Neuronal stem cell (in vitro differentiated cells): ENCODE results near the gene MTA1. TPM values are rescaled to one million over a fixed set of nuclear protein-coding genes. Genes with fewer than 3 reads are reported as not detected.
A peak's percentile ranks its signal among the peaks of the same experiment; 100 is the strongest.

Source experiments
- DNase-seq: peaks from one replicate; pipeline ENCODE4 v3.0.0-alpha.2; 2013; ENCODE audit warnings: low spot score
- H2AFZ ChIP-seq: one replicate; pipeline ENCODE4 v1.6.1; 2013; ENCODE audit warnings: mild to moderate bottlenecking, low read length, inconsistent platforms
- H2AK5ac ChIP-seq: 2 replicates; pipeline ENCODE4 v1.6.1; 2013; ENCODE audit warnings: low read depth, mild to moderate bottlenecking, inconsistent platforms, low read length, moderate library complexity, mixed read lengths
- H2BK120ac ChIP-seq: 2 replicates; pipeline ENCODE4 v1.6.1; 2013; ENCODE audit warnings: low read depth, mild to moderate bottlenecking, inconsistent platforms, low read length, moderate library complexity, mixed read lengths
- H2BK12ac ChIP-seq: one replicate; pipeline ENCODE4 v1.6.1; 2013; ENCODE audit warnings: low read length, inconsistent platforms
- H2BK15ac ChIP-seq: 2 replicates; pipeline ENCODE4 v1.6.1; 2013; ENCODE audit warnings: mild to moderate bottlenecking, low read length, inconsistent platforms, mixed read lengths
- H2BK5ac ChIP-seq: one replicate; pipeline ENCODE4 v1.6.1; 2013; ENCODE audit warnings: inconsistent platforms, mild to moderate bottlenecking, low read length, moderate library complexity
- H3K14ac ChIP-seq: one replicate; pipeline ENCODE4 v1.6.1; 2013; ENCODE audit warnings: low read length, inconsistent platforms
- H3K18ac ChIP-seq: 2 replicates; pipeline ENCODE4 v1.6.1; 2013; ENCODE audit warnings: low read length, inconsistent platforms
- H3K23ac ChIP-seq: 2 replicates; pipeline ENCODE4 v1.6.1; 2013; ENCODE audit warnings: low read depth, mild to moderate bottlenecking, mixed read lengths, low read length, inconsistent platforms; ENCODE audit not compliant: poor library complexity
- H3K27ac ChIP-seq: replicated peaks from 3 replicates; pipeline ENCODE4 v1.5.1; 2013; ENCODE audit warnings: low read length, inconsistent platforms
- H3K27me3 ChIP-seq, 3 experiments: 2 replicates each; pipeline ENCODE4 v1.6.1; 2013; ENCODE audit warnings: low read length in 3 of 3, mild to moderate bottlenecking in 2 of 3, inconsistent platforms in 1 of 3, low read depth in 1 of 3, mixed read lengths in 1 of 3, moderate library complexity in 1 of 3; ENCODE audit not compliant: control insufficient read depth in 3 of 3, insufficient read depth in 3 of 3
- H3K36me3 ChIP-seq, 2 donors: replicated peaks in 1 of 2; 2 replicates each; pipeline ENCODE4 v1.6.1; 2013; ENCODE audit warnings: low read length in 2 of 2; ENCODE audit not compliant: control insufficient read depth in 2 of 2, insufficient read depth in 2 of 2
- H3K4ac ChIP-seq: 2 replicates; pipeline ENCODE4 v1.6.1; 2013; ENCODE audit warnings: inconsistent platforms, mild to moderate bottlenecking, low read length, moderate library complexity
- H3K4me1 ChIP-seq, 2 donors: 1 replicate in 1 of 2; 2 replicates in 1 of 2; pipeline ENCODE4 v1.6.1; 2013; ENCODE audit warnings: low read length in 2 of 2, low read depth in 1 of 2; ENCODE audit not compliant: control insufficient read depth in 2 of 2, insufficient read depth in 1 of 2
- H3K4me2 ChIP-seq: one replicate; pipeline ENCODE4 v1.6.1; 2013; ENCODE audit warnings: mild to moderate bottlenecking, low read length, inconsistent platforms; ENCODE audit not compliant: insufficient read depth, poor library complexity, severe bottlenecking
- H3K4me3 ChIP-seq, 2 donors: 2 replicates each; pipeline ENCODE4 v1.5.1; 2013; ENCODE audit warnings: low read length in 2 of 2, mild to moderate bottlenecking in 2 of 2, inconsistent platforms in 1 of 2, moderate library complexity in 1 of 2
- H3K79me1 ChIP-seq: one replicate; pipeline ENCODE4 v1.6.1; 2013; ENCODE audit warnings: low read depth, mild to moderate bottlenecking, inconsistent platforms, low read length, moderate library complexity
- H3K9ac ChIP-seq: one replicate; pipeline ENCODE4 v1.6.1; 2013; ENCODE audit warnings: mild to moderate bottlenecking, low read depth, low read length, inconsistent platforms; ENCODE audit not compliant: poor library complexity
- H3K9me3 ChIP-seq, 2 donors: replicated peaks in 1 of 2; 2 replicates each; pipeline versions ENCODE3 to v1.6.1; 2013; ENCODE audit warnings: low read length in 2 of 2, mild to moderate bottlenecking in 2 of 2, inconsistent platforms in 1 of 2, low read depth in 1 of 2, mixed read lengths in 1 of 2, moderate library complexity in 1 of 2; ENCODE audit not compliant: control insufficient read depth in 2 of 2, insufficient read depth in 1 of 2
- H4K8ac ChIP-seq: one replicate; pipeline ENCODE4 v1.6.1; 2013; ENCODE audit warnings: low read depth, mild to moderate bottlenecking, inconsistent platforms, low read length, moderate library complexity
- H4K91ac ChIP-seq: one replicate; pipeline ENCODE4 v1.6.1; 2013; ENCODE audit warnings: low read length, low read depth, mild to moderate bottlenecking, inconsistent platforms; ENCODE audit not compliant: poor library complexity
- WGBS, 2 donors: extraction: QIAGEN DNeasy Blood & Tissue Kit; methylation state at CpG; one replicate each; pipeline ENCODE4 v1.1.7; 2013; ENCODE audit warnings: missing lambda C conversion rate in 2 of 2, mixed read lengths in 1 of 2; ENCODE audit not compliant: insufficient read length in 2 of 2, insufficient replicate concordance in 1 of 2; ENCODE audit errors: extremely low coverage in 2 of 2; 5-methylcytosine and 5-hydroxymethylcytosine counted together
- polyA plus RNA-seq, 2 experiments: library from polyadenylated mRNA; stranded (reverse); fragments of 200-250 nt; gene quantifications; one replicate each; pipeline ENCODE4 v1.2.3, GENCODE V29; 2013

MTA1 gene
- 199 TPM for polyA plus RNA-seq (2013, experiment 1 of 2)
- polyA plus RNA-seq (2013, experiment 2 of 2) = 194 TPM

GRCh38 chr14:105419195-105420091, at the start of gene MTA1:
Gene MTA1, plus strand, starts transcription at chr14:105419827. Its CDS starts 209 bp downstream, at chr14:105420036.
- peak within 1 kb of the TSS; percentile 93 for H2AFZ ChIP-seq
- H3K23ac ChIP-seq = peak within 1 kb of the TSS; percentile 91
- no CpG with 5 or more reads among the region's 96 CpGs for WGBS, 2 donors
- H3K27ac ChIP-seq = peak within 1 kb of the TSS; percentile 27
- H4K8ac ChIP-seq = peak within 1 kb of the TSS; percentile 43
- H2BK120ac ChIP-seq = peak within 1 kb of the TSS; percentile 81
- H2BK12ac ChIP-seq = peak within 1 kb of the TSS; percentile 24
- H3K4me3 ChIP-seq = peak within 1 kb of the TSS; percentile 72 to 89
- peak within 1 kb of the TSS; percentile 95 for H3K18ac ChIP-seq
- H3K4me1 ChIP-seq = peaks cover 21 to 24% of the 10 kb centered on the region in 2 donors
- H3K14ac ChIP-seq = peak within 1 kb of the TSS; percentile 82
- peak within 1 kb of the TSS; percentile 58 for H2BK15ac ChIP-seq
- H3K4me2 ChIP-seq = peak within 1 kb of the TSS; percentile 89
- H3K36me3 ChIP-seq = peaks cover 6 to 28% of the 10 kb centered on the region in 2 donors
- peak within 1 kb of the TSS; percentile 11 for H4K91ac ChIP-seq
- peak; percentile 31 for DNase-seq
- peak within 1 kb of the TSS; percentile 100 for H2AK5ac ChIP-seq
- H3K9ac ChIP-seq = peak within 1 kb of the TSS; percentile 92
- H2BK5ac ChIP-seq = peak within 1 kb of the TSS; percentile 96
- no peaks in the 10 kb centered on the region for H3K27me3 ChIP-seq
- peaks cover 0 to 5% of the 10 kb centered on the region in 2 donors for H3K9me3 ChIP-seq
- H3K79me1 ChIP-seq = peaks cover 17% of the 10 kb centered on the region
- peak within 1 kb of the TSS; percentile 97 for H3K4ac ChIP-seq

DNA sequence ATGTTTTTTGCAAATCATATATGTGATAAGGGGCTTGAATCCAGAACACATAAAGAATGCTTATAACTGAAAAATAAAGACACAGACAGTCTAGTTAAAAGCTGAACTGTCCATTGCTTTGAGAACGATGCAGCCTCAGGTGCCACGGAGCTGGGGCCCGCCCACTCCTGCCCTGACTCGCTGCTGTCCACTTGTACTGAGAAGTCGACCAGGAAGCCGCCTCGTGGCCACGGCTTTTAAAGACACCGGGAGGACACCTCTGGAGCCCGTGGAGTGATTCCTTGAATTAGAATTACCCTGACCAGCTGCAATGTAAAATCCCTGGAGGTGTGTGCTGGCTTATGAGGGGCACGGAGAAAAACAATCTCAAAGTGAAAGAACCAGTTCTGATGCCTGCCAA, 45.2 kb upstream of the MTA1 start:
- WGBS, 2 donors = no CpG with 5 or more reads among the region's 11 CpGs
- Histone ChIP-seq H2AK5ac (no peak overlapping the region), H3K14ac (no peak overlapping the region), H3K27ac (no peak overlapping the region), H3K4me2 (no peak overlapping the region), H3K18ac (no peak overlapping the region), H3K4ac (no peak overlapping the region), H4K8ac (no peak overlapping the region), H3K9ac (no peak overlapping the region), H3K9me3 (peaks cover 0 to 5% of the 10 kb centered on the region in 2 donors), H3K23ac (no peak overlapping the region), H2BK120ac (no peak overlapping the region), H3K36me3 (peaks cover 0 to 31% of the 10 kb centered on the region in 2 donors), H3K79me1 (peaks cover 4% of the 10 kb centered on the region), H2BK12ac (no peak overlapping the region), H2BK5ac (no peak overlapping the region), H3K27me3 (no peaks in the 10 kb centered on the region), H4K91ac (no peak overlapping the region), H2AFZ (no peak overlapping the region), H3K4me3 (no peak overlapping the region), H3K4me1 (no peaks in the 10 kb centered on the region), H2BK15ac (no peak overlapping the region)
- DNase-seq = no peak

GRCh38 chr14:105375635-105376057, 44.0 kb upstream of the MTA1 start:
- no CpG with 5 or more reads among the region's 4 CpGs for WGBS, 2 donors
- no peak for DNase-seq
- no peak overlapping the region for H2BK12ac ChIP-seq

More at GRCh38 chr14:105375635-105376057, 44.0 kb upstream of the MTA1 start:
- Histone ChIP-seq H3K9ac (no peak overlapping the region), H3K9me3 (peaks cover 0 to 5% of the 10 kb centered on the region in 2 donors), H3K4me1 (no peaks in the 10 kb centered on the region), H4K8ac (no peak overlapping the region), H2BK120ac (no peak overlapping the region), H3K4me2 (no peak overlapping the region), H3K27me3 (no peaks in the 10 kb centered on the region), H3K79me1 (peaks cover 6% of the 10 kb centered on the region), H2AK5ac (no peak overlapping the region), H3K14ac (no peak overlapping the region), H3K23ac (no peak overlapping the region), H3K36me3 (peaks cover 0 to 36% of the 10 kb centered on the region in 2 donors), H2BK15ac (no peak overlapping the region), H3K4ac (no peak overlapping the region), H2AFZ (no peak overlapping the region), H2BK5ac (no peak overlapping the region), H3K4me3 (no peak overlapping the region), H3K18ac (no peak overlapping the region), H3K27ac (no peak overlapping the region), H4K91ac (no peak overlapping the region)
